Smooth muscle cell (in vitro differentiated cells): ENCODE measurements around the gene RELN. TPM values are rescaled to one million over a fixed set of nuclear protein-coding genes. Genes with fewer than 3 reads are reported as not detected.

Experiments
- DNase-seq: peaks from one replicate; lab custom pipeline; 2025; ENCODE audit not compliant: unreplicated experiment; lab: John Stamatoyannopoulos, UW
- H2AFZ ChIP-seq: fragments of 200-600 bp; sonication (generic); 2 replicates; pipeline ENCODE4 v1.6.0; 2016; ENCODE audit warnings: antibody characterized with exemption, low read depth, mild to moderate bottlenecking
- H3F3A ChIP-seq: fragments of 200-600 bp; sonication (generic); 2 replicates; pipeline ENCODE4 v1.6.0; 2017; ENCODE audit warnings: antibody characterized with exemption, low read depth
- H3K27ac ChIP-seq: fragments of 200-600 bp; sonication (generic); 2 replicates; pipeline ENCODE4 v1.5.1; 2016; ENCODE audit warnings: low read depth, mild to moderate bottlenecking
- H3K27me3 ChIP-seq: fragments of 200-600 bp; sonication (generic); 2 replicates; pipeline ENCODE4 v1.6.1; 2016; ENCODE audit warnings: low read depth, mild to moderate bottlenecking
- H3K36me3 ChIP-seq: fragments of 200-600 bp; sonication (generic); 2 replicates; pipeline ENCODE4 v1.5.1; 2016; ENCODE audit warnings: low read depth
- H3K4me1 ChIP-seq: fragments of 200-600 bp; sonication (generic); 2 replicates; pipeline ENCODE4 v1.5.1; 2016; ENCODE audit warnings: low read depth
- H3K4me2 ChIP-seq: fragments of 200-600 bp; sonication (generic); 2 replicates; pipeline ENCODE4 v1.6.0; 2016; ENCODE audit warnings: mild to moderate bottlenecking
- H3K4me3 ChIP-seq: fragments of 200-600 bp; sonication (generic); 2 replicates; pipeline ENCODE4 v1.5.1; 2016; ENCODE audit warnings: mild to moderate bottlenecking
- H3K79me2 ChIP-seq: fragments of 200-600 bp; sonication (generic); 2 replicates; pipeline ENCODE4 v1.6.0; 2016; ENCODE audit warnings: low read depth, mild to moderate bottlenecking
- H3K9ac ChIP-seq: fragments of 200-600 bp; sonication (generic); 2 replicates; pipeline ENCODE4 v1.6.0; 2016; ENCODE audit warnings: low read depth
- H3K9me3 ChIP-seq: fragments of 200-600 bp; sonication (generic); replicated peaks from 2 replicates; pipeline ENCODE4 v1.5.1; 2016; ENCODE audit warnings: low read depth
- H4K20me1 ChIP-seq: fragments of 200-600 bp; sonication (generic); 2 replicates; pipeline ENCODE4 v1.6.0; 2016; ENCODE audit warnings: low read depth
- WGBS: methylation state at CpG from one replicate; pipeline ENCODE4 v1.1.7; 2016; ENCODE audit warnings: low lambda C conversion rate; 5-methylcytosine and 5-hydroxymethylcytosine counted together
- polyA plus RNA-seq: library from polyadenylated mRNA; unstranded; fragments of >200 nt; fragmentation: Nextera tagmentation; extraction: Ambion mirVana; gene quantifications from 2 replicates; pipeline ENCODE4 v1.2.1, GENCODE V29; 2016
- total RNA-seq: library from RNA; depleted of rRNA; stranded (reverse); fragments of >200 nt; gene quantifications from 2 replicates; pipeline ENCODE4 v1.2.3, GENCODE V29; 2014
- TF ChIP-seq, protein P1 (sequence below): fragments of 200-600 bp; sonication (generic); IDR thresholded peaks from 2 replicates; pipeline ENCODE4 v1.5.1; 2017; ENCODE audit warnings: borderline replicate concordance, mild to moderate bottlenecking, antibody characterized with exemption; ENCODE audit not compliant: insufficient read depth, poor library complexity, severe bottlenecking

RELN gene
- total and polyA plus RNA-seq, 2 experiments from 2014 or later, result 0.90 TPM; not detected in 1

DNA sequence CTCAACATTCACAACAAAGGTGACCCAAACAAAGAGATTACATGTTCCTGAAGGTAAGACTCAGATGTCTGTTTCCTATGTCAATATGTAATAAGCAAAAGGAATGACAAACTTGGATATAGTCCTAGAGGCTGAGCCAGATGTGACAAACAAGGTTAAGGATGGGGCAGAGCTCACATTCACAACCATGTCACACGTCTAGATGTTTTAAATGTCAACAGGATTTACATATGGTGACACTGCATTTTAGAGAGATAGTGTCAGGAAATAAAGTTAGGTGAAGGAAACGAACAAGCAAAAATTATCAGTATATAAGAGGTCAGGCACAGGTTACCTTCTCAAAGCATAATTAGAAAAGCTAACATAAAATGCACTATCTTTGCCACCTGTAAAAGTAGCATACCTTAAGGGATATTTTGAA lies 8.4 kb downstream of the RELN start:
- Histone ChIP-seq H3K4me2 (no peak overlapping the region), H2AFZ (no peak overlapping the region), H3K79me2 (no peaks in the 10 kb centered on the region), H3K9me3 (no peaks in the 10 kb centered on the region), H3K36me3 (no peaks in the 10 kb centered on the region), H4K20me1 (no peaks in the 10 kb centered on the region), H3F3A (no peaks in the 10 kb centered on the region), H3K27me3 (peaks cover 68% of the 10 kb centered on the region), H3K4me1 (no peaks in the 10 kb centered on the region), H3K9ac (no peak overlapping the region), H3K4me3 (no peak overlapping the region), H3K27ac (no peak overlapping the region)
- WGBS, result 57% methylated on average over 2 of the region's 2 CpGs
- DNase-seq, result no peak
- TF ChIP-seq, protein P1, sequence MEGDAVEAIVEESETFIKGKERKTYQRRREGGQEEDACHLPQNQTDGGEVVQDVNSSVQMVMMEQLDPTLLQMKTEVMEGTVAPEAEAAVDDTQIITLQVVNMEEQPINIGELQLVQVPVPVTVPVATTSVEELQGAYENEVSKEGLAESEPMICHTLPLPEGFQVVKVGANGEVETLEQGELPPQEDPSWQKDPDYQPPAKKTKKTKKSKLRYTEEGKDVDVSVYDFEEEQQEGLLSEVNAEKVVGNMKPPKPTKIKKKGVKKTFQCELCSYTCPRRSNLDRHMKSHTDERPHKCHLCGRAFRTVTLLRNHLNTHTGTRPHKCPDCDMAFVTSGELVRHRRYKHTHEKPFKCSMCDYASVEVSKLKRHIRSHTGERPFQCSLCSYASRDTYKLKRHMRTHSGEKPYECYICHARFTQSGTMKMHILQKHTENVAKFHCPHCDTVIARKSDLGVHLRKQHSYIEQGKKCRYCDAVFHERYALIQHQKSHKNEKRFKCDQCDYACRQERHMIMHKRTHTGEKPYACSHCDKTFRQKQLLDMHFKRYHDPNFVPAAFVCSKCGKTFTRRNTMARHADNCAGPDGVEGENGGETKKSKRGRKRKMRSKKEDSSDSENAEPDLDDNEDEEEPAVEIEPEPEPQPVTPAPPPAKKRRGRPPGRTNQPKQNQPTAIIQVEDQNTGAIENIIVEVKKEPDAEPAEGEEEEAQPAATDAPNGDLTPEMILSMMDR, result no peak

- H3K36me3 ChIP-seq, result no peaks in the 10 kb centered on the region
- no peaks in the 10 kb centered on the region for H3K4me1 ChIP-seq
- TF ChIP-seq, protein P1, result no peak
- no peak overlapping the region for H3K27ac ChIP-seq
- H3F3A ChIP-seq, result no peaks in the 10 kb centered on the region
- no peaks in the 10 kb centered on the region for H3K27me3 ChIP-seq
- no peaks in the 10 kb centered on the region for H3K9me3 ChIP-seq
- H3K9ac ChIP-seq, result no peak overlapping the region
- no peak overlapping the region for H3K4me3 ChIP-seq
- 29% methylated on average over 2 of the region's 2 CpGs for WGBS
- no peak overlapping the region for H3K4me2 ChIP-seq
- H3K79me2 ChIP-seq, result no peaks in the 10 kb centered on the region
- no peaks in the 10 kb centered on the region for H4K20me1 ChIP-seq
- H2AFZ ChIP-seq, result no peak overlapping the region
- DNase-seq, result no peak
These were observed 16.6 kb downstream of the RELN start for GRCh38 chr7:103972779-103973434.

DNA sequence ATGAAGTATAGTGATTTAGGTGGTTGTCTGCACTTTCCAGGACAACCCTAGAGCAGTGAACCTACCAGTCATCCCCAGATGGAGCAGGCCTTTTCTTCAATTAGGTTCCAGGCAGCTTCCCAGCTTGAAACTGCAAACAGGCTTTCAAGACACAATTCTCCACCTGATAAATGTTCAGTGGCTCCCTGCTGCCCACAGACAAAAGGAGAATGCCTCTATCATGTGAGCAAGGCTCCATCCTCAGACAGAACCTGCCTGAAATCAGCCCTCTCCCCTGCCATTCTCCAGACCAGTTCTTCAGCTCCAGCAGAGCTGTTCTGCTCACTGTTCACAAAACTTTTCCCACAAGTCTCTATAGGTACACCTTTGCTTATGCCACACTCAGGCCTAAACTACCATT lies 22.1 kb downstream of the RELN start:
- H3K4me1 ChIP-seq, result no peaks in the 10 kb centered on the region
- no peaks in the 10 kb centered on the region for H3F3A ChIP-seq
- no peaks in the 10 kb centered on the region for H4K20me1 ChIP-seq
- H3K79me2 ChIP-seq, result no peaks in the 10 kb centered on the region
- no peak overlapping the region for H2AFZ ChIP-seq
- H3K9me3 ChIP-seq, result no peaks in the 10 kb centered on the region
- TF ChIP-seq, protein P1, result no peak
- H3K27ac ChIP-seq, result no peak overlapping the region
- DNase-seq, result no peak
- H3K27me3 ChIP-seq, result peaks cover 4% of the 10 kb centered on the region
- H3K4me2 ChIP-seq, result no peak overlapping the region
- no peak overlapping the region for H3K4me3 ChIP-seq
- H3K9ac ChIP-seq, result no peak overlapping the region
- H3K36me3 ChIP-seq, result no peaks in the 10 kb centered on the region
